Heart left ventricle (tissue), 16 donors: Measurements from ENCODE around the gene TXN2. TPM values are rescaled to one million over a fixed set of nuclear protein-coding genes. Genes with fewer than 3 reads are reported as not detected.

Source experiments
- ATAC-seq, 4 donors: fragments of 200-7000 bp; cut with Tn5 transposase; one replicate each; pipeline ENCODE4 v1.9.1; 2020 to 2022; ENCODE audit warnings: moderate library complexity in 4 of 4, mild to moderate bottlenecking in 3 of 4, moderate number of reproducible peaks in 1 of 4
- DNase-seq, 5 donors: peaks; one replicate each; pipeline ENCODE4 v3.0.0-alpha.2; 2020
- H3K27ac ChIP-seq, 12 donors: fragments of 200-600 bp; sonication (generic) in 4 of 12; one replicate each; pipeline versions ENCODE4 v1.5.0 to v1.8.0; 2016 to 2022; ENCODE audit warnings: mild to moderate bottlenecking in 2 of 12
- H3K27me3 ChIP-seq, 9 donors: fragments of 200-600 bp; sonication (generic) in 2 of 9; one replicate each; pipeline versions ENCODE4 v1.5.1 to v1.8.0; 2016 to 2022; ENCODE audit warnings: mild to moderate bottlenecking in 3 of 9
- H3K36me3 ChIP-seq, 9 donors: fragments of 200-600 bp; sonication (generic) in 2 of 9; one replicate each; pipeline versions ENCODE4 v1.5.0 to v1.8.0; 2018 to 2022; ENCODE audit warnings: mild to moderate bottlenecking in 2 of 9
- H3K4me1 ChIP-seq, 12 donors: fragments of 200-600 bp; sonication (generic) in 4 of 12; one replicate each; pipeline versions ENCODE4 v1.5.0 to v1.8.0; 2016 to 2022; ENCODE audit warnings: mild to moderate bottlenecking in 3 of 12
- H3K4me3 ChIP-seq, 12 donors: fragments of 200-600 bp; sonication (generic) in 4 of 12; one replicate each; pipeline versions ENCODE4 v1.5.0 to v1.8.0; 2017 to 2022; ENCODE audit warnings: mild to moderate bottlenecking in 9 of 12, moderate library complexity in 4 of 12
- H3K9me3 ChIP-seq, 12 donors: fragments of 200-600 bp; sonication (generic) in 4 of 12; one replicate each; pipeline versions ENCODE4 v1.5.0 to v1.8.0; 2016 to 2022; ENCODE audit warnings: mild to moderate bottlenecking in 1 of 12
- CTCF ChIP-seq, 12 donors: fragments of 200-600 bp; sonication (generic) in 4 of 12; IDR thresholded peaks; one replicate each; pipeline versions ENCODE4 v1.5.0 to v1.8.0; 2018 to 2022; ENCODE audit warnings: antibody characterized with exemption in 12 of 12, mild to moderate bottlenecking in 5 of 12
- POLR2A ChIP-seq, 2 donors: fragments of 450-650 bp; IDR thresholded peaks; one replicate each; pipeline ENCODE4 v1.6.1; 2017; ENCODE audit warnings: antibody characterized with exemption in 2 of 2, mild to moderate bottlenecking in 2 of 2, moderate library complexity in 2 of 2
- WGBS, 4 donors: extraction: QIAGEN DNeasy Blood & Tissue Kit in 2 of 4; methylation state at CpG; one replicate each; pipeline versions ENCODE4 v1.1.5 to v1.1.7; 2013 to 2018; 5-methylcytosine and 5-hydroxymethylcytosine counted together
- intact Hi-C, 10 donors: fragments of 100-400 bp; cut with DNase I; formaldehyde crosslinking; loops; one replicate each; pipeline versions ENCODE4 v1.11.1 to v1.14.2; 2022
- polyA plus RNA-seq, 2 donors: library from polyadenylated mRNA; stranded (reverse); fragments of 200-250 nt; gene quantifications; one replicate each; pipeline ENCODE4 v1.2.3, GENCODE V29; 2013
- total RNA-seq, 9 donors: library from RNA; depleted of rRNA in 2 of 9; stranded (reverse); fragments of >200 nt in 2 of 9; fragmentation: NEBNext Ultra II Directional in 3 of 9; extraction: Animal tissue kit (Norgen Biotek cat#: 25700) in 3 of 9; gene quantifications; one replicate each; pipeline versions ENCODE4 v1.1.0 to v1.2.4, GENCODE V29; 2016 to 2023
- donor health status: ischemic (EF 13 %, LVEDD 7.1; RV severe dilation, severe dysfunction).
- donor health status: healthy with polysubstance abuse.
- donor health status: DM: no; HTN: yes; CAD: no.
- donor health status: DM: no; HTN: no; CAD: no.
- donor health status: ischemic (EF 25% LVEDD 6.9; RV normal size, moderate dysfunction).
- donor health status: ischemic (EF 25% LVEDD 5.7; RV mildly dilated, moderate dysfunction).
- donor health status: healthy.
- donor health status: DM: yes; HTN: yes; CAD: no.
- donor health status: ischemic (EF 35%, LVEDD 5.7; RV mildly dilated, moderate dysfunction).
- donor health status: nonischemic (EF 11% LVEDD 7.7; RV severe dilation, severe dysfunction).
- donor health status: DM: yes; HTN: yes; CAD: no.
- donor health status: PGD.
- donor health status: ischemic (EF 29% LVEDD 5.4; RV normal size, mild dysfunction).
- donor health status: nonischemic (EF 23%, LVEDD 6.1; RV moderate dilation, normal function).

Gene TXN2
- total and polyA plus RNA-seq, 11 donors, result 87.9 to 160 (median 113) TPM

GRCh38 chr22:36466258-36466657 lies 15.2 kb downstream of the TXN2 start:
- no peak for DNase-seq
- ATAC-seq, result no peak
- 74 to 80% (median 78%) methylated on average over 3 to 7 of the region's 7 CpGs for WGBS, 4 donors

GRCh38 chr22:36465232-36466021 lies 16.0 kb downstream of the TXN2 start:
- H3K4me3 ChIP-seq, result no peak overlapping the region
- peak overlapping the region; percentile 80 to 98 (median 94) for H3K27ac ChIP-seq
- peaks cover 0 to 19% (median 0%) of the 10 kb centered on the region in 9 donors for H3K36me3 ChIP-seq
- H3K4me1 ChIP-seq, result peaks cover 9 to 95% (median 86%) of the 10 kb centered on the region in 12 donors
- DNase-seq (peak; percentile 80 to 93 (median 87)), ATAC-seq (peak; percentile 56 to 74 (median 70))
- no peaks in the 10 kb centered on the region for H3K27me3 ChIP-seq
- peak in 1 of 2 donors; percentile 8 for TF ChIP-seq POLR2A (IDR thresholded peaks at IDR 0.05)
- no peak for TF ChIP-seq CTCF (IDR thresholded peaks at IDR 0.05)
- 39 to 47% (median 42%) methylated on average over 18 to 25 of the region's 25 CpGs for WGBS, 4 donors
- no peaks in the 10 kb centered on the region for H3K9me3 ChIP-seq
- intact Hi-C loops, result loop anchor here in 9 of 10 donors (5.0 to 10.0 kb wide), 5 partner anchors 78 to 143 kb away; partner anchors contain the start of gene MYH9 (in 6 of the 9)

More at GRCh38 chr22:36466258-36466657, 15.2 kb downstream of the TXN2 start:
- Histone ChIP-seq H3K36me3 (peaks cover 0 to 26% (median 5%) of the 10 kb centered on the region in 9 donors), H3K27ac (peak overlapping the region; percentile 80 to 98 (median 94)), H3K27me3 (no peaks in the 10 kb centered on the region), H3K4me3 (no peak overlapping the region), H3K4me1 (peaks cover 9 to 94% (median 87%) of the 10 kb centered on the region in 12 donors), H3K9me3 (no peaks in the 10 kb centered on the region)
- intact Hi-C loops, result loop anchor here in 9 of 10 donors (5.0 to 10.0 kb wide), 5 partner anchors 79 to 144 kb away; partner anchors contain the start of gene MYH9 (in 6 of the 9)
- TF ChIP-seq CTCF (IDR thresholded peaks at IDR 0.05), result no peak
- no peak for TF ChIP-seq POLR2A (IDR thresholded peaks at IDR 0.05)

- ATAC-seq, result no peak
- Histone ChIP-seq H3K27me3 (no peaks in the 10 kb centered on the region), H3K4me3 (no peak overlapping the region), H3K9me3 (no peaks in the 10 kb centered on the region), H3K27ac (peak overlapping the region; percentile 80 to 98 (median 94)), H3K4me1 (peaks cover 9 to 88% (median 81%) of the 10 kb centered on the region in 12 donors), H3K36me3 (peaks cover 0 to 19% (median 0%) of the 10 kb centered on the region in 9 donors)
- TF ChIP-seq POLR2A (IDR thresholded peaks at IDR 0.05) (peak in 1 of 2 donors; percentile 17), CTCF (IDR thresholded peaks at IDR 0.05) (no peak)
- DNase-seq, result no peak
- intact Hi-C loops, result loop anchor here (5.0 to 10.0 kb wide), 5 partner anchors 77 to 142 kb away; partner anchors contain the start of gene MYH9 (in 7 of the 10)
- 69 to 81% (median 76%) methylated on average over 15 to 20 of the region's 20 CpGs for WGBS, 4 donors
These were observed 16.7 kb downstream of the TXN2 start for GRCh38 chr22:36464715-36465231.

GRCh38 chr22:36463783-36464184 lies 17.7 kb downstream of the TXN2 start:
- no peak for TF ChIP-seq CTCF (IDR thresholded peaks at IDR 0.05)
- TF ChIP-seq POLR2A (IDR thresholded peaks at IDR 0.05), result no peak
- ATAC-seq (peak; percentile 5 to 51 (median 27)), DNase-seq (peak; percentile 63 to 81 (median 80))
- intact Hi-C loops, result loop anchor here in 3 of 10 donors (2.0 to 10.0 kb wide), 3 partner anchors 76 to 135 kb away; partner anchors contain the start of gene MYH9 (in 2 of the 3)
- 55 to 75% (median 65%) methylated on average over 12 to 17 of the region's 17 CpGs for WGBS, 4 donors
- H3K4me1 ChIP-seq, result peaks cover 9 to 79% (median 71%) of the 10 kb centered on the region in 12 donors
- peak overlapping the region; percentile 80 to 98 (median 94) for H3K27ac ChIP-seq
- H3K36me3 ChIP-seq, result peaks cover 0 to 14% (median 0%) of the 10 kb centered on the region in 9 donors
- H3K27me3 ChIP-seq, result no peaks in the 10 kb centered on the region
- H3K4me3 ChIP-seq, result no peak overlapping the region
- no peaks in the 10 kb centered on the region for H3K9me3 ChIP-seq
